Mesenchymal stem cell (in vitro differentiated cells and primary cell): ENCODE data around the gene NDUFAF5.

Experiments
- DNase-seq: peaks from one replicate; pipeline ENCODE4 v3.0.0-alpha.2; 2013
- H2AFZ ChIP-seq: one replicate; pipeline ENCODE4 v1.6.1; 2013; ENCODE audit warnings: low read depth, mild to moderate bottlenecking, control low read depth, inconsistent platforms, low read length, moderate library complexity
- H2AK5ac ChIP-seq: 2 replicates; pipeline ENCODE4 v1.6.1; 2013; ENCODE audit warnings: low read length, moderate library complexity, mild to moderate bottlenecking, inconsistent platforms; ENCODE audit not compliant: severe bottlenecking
- H2BK120ac ChIP-seq: one replicate; pipeline ENCODE4 v1.6.1; 2013; ENCODE audit warnings: low read depth, mild to moderate bottlenecking, inconsistent platforms, low read length, moderate library complexity
- H2BK12ac ChIP-seq, 2 experiments: one replicate each; pipeline ENCODE4 v1.6.1; 2013; ENCODE audit warnings: inconsistent platforms in 2 of 2, low read length in 2 of 2, mild to moderate bottlenecking in 2 of 2, moderate library complexity in 2 of 2, control low read depth in 1 of 2
- H2BK15ac ChIP-seq: one replicate; pipeline ENCODE4 v1.6.1; 2013; ENCODE audit warnings: mild to moderate bottlenecking, low read depth, inconsistent platforms; ENCODE audit not compliant: poor library complexity, severe bottlenecking
- H2BK5ac ChIP-seq: 2 replicates; pipeline ENCODE4 v1.6.1; 2013; ENCODE audit warnings: low read depth, mild to moderate bottlenecking, low read length, control low read depth, inconsistent platforms; ENCODE audit not compliant: poor library complexity, severe bottlenecking
- H3K14ac ChIP-seq, 2 experiments: one replicate each; pipeline ENCODE4 v1.6.1; 2013; ENCODE audit warnings: inconsistent platforms in 2 of 2, low read length in 2 of 2, control low read depth in 1 of 2, mild to moderate bottlenecking in 1 of 2, moderate library complexity in 1 of 2
- H3K18ac ChIP-seq, 2 experiments: one replicate each; pipeline ENCODE4 v1.6.1; 2013; ENCODE audit warnings: inconsistent platforms in 2 of 2, low read length in 2 of 2, control low read depth in 1 of 2, low read depth in 1 of 2, mild to moderate bottlenecking in 1 of 2
- H3K23ac ChIP-seq, 2 experiments: one replicate each; pipeline ENCODE4 v1.6.1; 2013; ENCODE audit warnings: inconsistent platforms in 2 of 2, low read length in 2 of 2, mild to moderate bottlenecking in 2 of 2, moderate library complexity in 2 of 2, control low read depth in 1 of 2
- H3K27ac ChIP-seq: 2 replicates; pipeline ENCODE4 v1.5.1; 2013; ENCODE audit warnings: mild to moderate bottlenecking, moderate library complexity, low read length, control low read depth, inconsistent platforms; ENCODE audit not compliant: poor library complexity, severe bottlenecking
- H3K27me3 ChIP-seq, 2 experiments: 2 replicates each; pipeline versions ENCODE4 v1.6.1 to v1.7.0; 2013; ENCODE audit warnings: low read length in 2 of 2, mild to moderate bottlenecking in 2 of 2, moderate library complexity in 2 of 2, control low read depth in 1 of 2, inconsistent platforms in 1 of 2; ENCODE audit not compliant: control insufficient read depth in 1 of 2, insufficient read depth in 1 of 2
- H3K36me3 ChIP-seq, 2 experiments: 2 replicates each; pipeline versions ENCODE4 v1.6.1 to v1.7.0; 2013; ENCODE audit warnings: low read length in 2 of 2, control low read depth in 1 of 2, inconsistent platforms in 1 of 2, low read depth in 1 of 2, mild to moderate bottlenecking in 1 of 2; ENCODE audit not compliant: insufficient read depth in 2 of 2, control insufficient read depth in 1 of 2
- H3K4ac ChIP-seq, 2 experiments: one replicate each; pipeline ENCODE4 v1.6.1; 2013; ENCODE audit warnings: inconsistent platforms in 2 of 2, low read length in 2 of 2, mild to moderate bottlenecking in 2 of 2, moderate library complexity in 2 of 2, control low read depth in 1 of 2, low read depth in 1 of 2
- H3K4me1 ChIP-seq: 2 replicates; pipeline ENCODE4 v1.6.1; 2013; ENCODE audit warnings: low read depth, low read length, control low read depth; ENCODE audit not compliant: control insufficient read depth, insufficient read depth
- H3K4me2 ChIP-seq: 2 replicates; pipeline ENCODE4 v1.6.1; 2013; ENCODE audit warnings: low read length, mild to moderate bottlenecking, inconsistent platforms; ENCODE audit not compliant: poor library complexity, severe bottlenecking
- H3K4me3 ChIP-seq, 2 experiments: 2 replicates each; pipeline versions ENCODE4 v1.5.1 to v1.7.0; 2013; ENCODE audit warnings: low read length in 2 of 2, mild to moderate bottlenecking in 2 of 2, control low read depth in 1 of 2, low read depth in 1 of 2; ENCODE audit not compliant: insufficient read depth in 1 of 2
- H3K79me1 ChIP-seq: replicated peaks from 2 replicates; pipeline ENCODE4 v1.6.1; 2013; ENCODE audit warnings: mild to moderate bottlenecking, control low read depth, low read length, inconsistent platforms; ENCODE audit not compliant: poor library complexity, severe bottlenecking
- H3K9ac ChIP-seq: 2 replicates; pipeline ENCODE4 v1.7.0; 2013; ENCODE audit warnings: mild to moderate bottlenecking, low read length, moderate library complexity
- H3K9me3 ChIP-seq: 2 replicates; pipeline ENCODE4 v1.7.0; 2013; ENCODE audit warnings: mild to moderate bottlenecking, low read length; ENCODE audit not compliant: control insufficient read depth
- H4K8ac ChIP-seq: one replicate; pipeline ENCODE4 v1.6.1; 2013; ENCODE audit warnings: inconsistent platforms, mild to moderate bottlenecking, low read length, moderate library complexity
- H4K91ac ChIP-seq: one replicate; pipeline ENCODE4 v1.6.1; 2013; ENCODE audit warnings: mild to moderate bottlenecking, low read length, inconsistent platforms
- WGBS: methylation state at CpG from one replicate; pipeline ENCODE4 v1.1.7; 2013; ENCODE audit warnings: mixed read lengths; 5-methylcytosine and 5-hydroxymethylcytosine counted together

Gene NDUFAF5

GRCh38 chr20:13817342-13817741, 32.5 kb downstream of the NDUFAF5 start:
- Histone ChIP-seq H2BK5ac (no peak overlapping the region), H3K36me3 (peaks cover 7 to 63% of the 10 kb centered on the region in 2 experiments), H3K4me3 (no peak overlapping the region), H3K9me3 (peaks cover 4% of the 10 kb centered on the region), H3K14ac (no peak overlapping the region), H2BK12ac (no peak overlapping the region), H2BK15ac (no peak overlapping the region), H3K27ac (no peak overlapping the region), H3K79me1 (no peaks in the 10 kb centered on the region), H2AK5ac (no peak overlapping the region), H3K4me2 (no peak overlapping the region), H3K23ac (no peak overlapping the region), H3K4ac (no peak overlapping the region), H3K27me3 (no peaks in the 10 kb centered on the region), H3K9ac (no peak overlapping the region), H4K91ac (no peak overlapping the region), H4K8ac (no peak overlapping the region), H3K4me1 (peaks cover 2% of the 10 kb centered on the region), H2BK120ac (no peak overlapping the region), H2AFZ (no peak overlapping the region), H3K18ac (no peak overlapping the region)
- DNase-seq, result no peak

GRCh38 chr20:13819885-13820645, 35.2 kb downstream of the NDUFAF5 start:
- Histone ChIP-seq H3K9ac (no peak overlapping the region), H3K79me1 (no peaks in the 10 kb centered on the region), H3K4me2 (no peak overlapping the region), H2BK5ac (no peak overlapping the region), H3K27me3 (no peaks in the 10 kb centered on the region), H4K91ac (no peak overlapping the region), H2BK12ac (no peak overlapping the region), H3K27ac (no peak overlapping the region), H2AFZ (no peak overlapping the region), H3K36me3 (peaks cover 7 to 37% of the 10 kb centered on the region in 2 experiments), H3K14ac (no peak overlapping the region), H3K4me3 (no peak overlapping the region), H3K23ac (no peak overlapping the region), H2BK120ac (no peak overlapping the region), H3K4me1 (peaks cover 2% of the 10 kb centered on the region), H2AK5ac (no peak overlapping the region), H3K18ac (no peak overlapping the region), H3K9me3 (peaks cover 4% of the 10 kb centered on the region), H2BK15ac (no peak overlapping the region), H3K4ac (no peak overlapping the region), H4K8ac (no peak overlapping the region)
- DNase-seq, result peak; percentile 54
- 61% methylated on average over 5 of the region's 5 CpGs for WGBS

- H4K8ac ChIP-seq, result no peak overlapping the region
- no peak overlapping the region for H3K4me3 ChIP-seq
- peak; percentile 8 for DNase-seq
- H3K18ac ChIP-seq, result no peak overlapping the region
- peaks cover 4% of the 10 kb centered on the region for H3K9me3 ChIP-seq
- no peak overlapping the region for H4K91ac ChIP-seq
- peak overlapping the region; percentile 36 for H3K9ac ChIP-seq
- H3K4ac ChIP-seq, result no peak overlapping the region
- no peak overlapping the region for H2BK15ac ChIP-seq
- H2BK5ac ChIP-seq, result no peak overlapping the region
- no peaks in the 10 kb centered on the region for H3K27me3 ChIP-seq
- no peak overlapping the region for H3K4me2 ChIP-seq
- no peaks in the 10 kb centered on the region for H3K4me1 ChIP-seq
- H3K23ac ChIP-seq, result no peak overlapping the region
- H3K14ac ChIP-seq, result no peak overlapping the region
- peaks cover 3 to 19% of the 10 kb centered on the region in 2 experiments for H3K36me3 ChIP-seq
- H2AFZ ChIP-seq, result no peak overlapping the region
- H3K27ac ChIP-seq, result no peak overlapping the region
- no peak overlapping the region for H2BK12ac ChIP-seq
- no peak overlapping the region for H2BK120ac ChIP-seq
- no peaks in the 10 kb centered on the region for H3K79me1 ChIP-seq
- no peak overlapping the region for H2AK5ac ChIP-seq
- 93% methylated on average over 7 of the region's 7 CpGs for WGBS
These were observed 37.0 kb downstream of the NDUFAF5 start for GRCh38 chr20:13821876-13822275.

GRCh38 chr20:13822459-13822858, 37.6 kb downstream of the NDUFAF5 start:
- H2BK15ac ChIP-seq, result no peak overlapping the region
- H4K91ac ChIP-seq, result no peak overlapping the region
- 61% methylated on average over 2 of the region's 2 CpGs for WGBS
- no peak overlapping the region for H2AK5ac ChIP-seq
- H3K18ac ChIP-seq, result no peak overlapping the region
- no peak overlapping the region for H2AFZ ChIP-seq
- peak overlapping the region; percentile 36 for H3K9ac ChIP-seq
- no peak overlapping the region for H3K4me2 ChIP-seq
- no peaks in the 10 kb centered on the region for H3K4me1 ChIP-seq
- no peak overlapping the region for H2BK120ac ChIP-seq
- DNase-seq, result no peak
- H3K4ac ChIP-seq, result no peak overlapping the region
- H3K4me3 ChIP-seq, result no peak overlapping the region
- H3K23ac ChIP-seq, result no peak overlapping the region
- H3K14ac ChIP-seq, result no peak overlapping the region
- H2BK12ac ChIP-seq, result no peak overlapping the region
- H3K36me3 ChIP-seq, result peaks cover 3 to 13% of the 10 kb centered on the region in 2 experiments
- no peak overlapping the region for H3K27ac ChIP-seq
- H2BK5ac ChIP-seq, result no peak overlapping the region
- peaks cover 4% of the 10 kb centered on the region for H3K9me3 ChIP-seq
- no peak overlapping the region for H4K8ac ChIP-seq
- H3K79me1 ChIP-seq, result no peaks in the 10 kb centered on the region
- H3K27me3 ChIP-seq, result no peaks in the 10 kb centered on the region
